Astrocyte of the cerebellum (primary cell): ENCODE results near the gene CHST3.

Source experiments
- DNase-seq: peaks from one replicate; pipeline ENCODE4 v3.0.0-alpha.2; 2011; ENCODE audit warnings: low read depth
- H3K4me3 ChIP-seq: 2 replicates; pipeline ENCODE4 v1.5.1; 2011; ENCODE audit warnings: mild to moderate bottlenecking, low read depth, low read length, moderate library complexity
- CTCF ChIP-seq: IDR thresholded peaks from 2 replicates; pipeline ENCODE4 v1.5.1; 2012; ENCODE audit warnings: low read length, low read depth, moderate library complexity, mild to moderate bottlenecking; ENCODE audit errors: missing control alignments
- in situ Hi-C: cut with HindIII; loops from 2 replicates; pipeline ENCODE4 v1.10.0; 2017; ENCODE audit warnings: low sequenced_read_pairs

CHST3 gene

GRCh38 chr10:72015841-72016240 lies 51.6 kb downstream of the CHST3 start:
- no peak for TF ChIP-seq CTCF
- DNase-seq = no peak
- no peak overlapping the region for H3K4me3 ChIP-seq
- in situ Hi-C loops = no loop called here

- no peak for DNase-seq
- in situ Hi-C loops = no loop called here
- no peak overlapping the region for H3K4me3 ChIP-seq
- no peak for TF ChIP-seq CTCF
Measured at GRCh38 chr10:72016608-72017300, 52.6 kb downstream of the CHST3 start.

- H3K4me3 ChIP-seq = no peak overlapping the region
- no peak for TF ChIP-seq CTCF
- DNase-seq = no peak
- in situ Hi-C loops = no loop called here
Measured at GRCh38 chr10:72019085-72019876, 55.1 kb downstream of the CHST3 start.

GRCh38 chr10:72020914-72021809 lies 57.0 kb downstream of the CHST3 start:
- no peak for DNase-seq
- in situ Hi-C loops = no loop called here
- no peak for TF ChIP-seq CTCF

GRCh38 chr10:72022228-72022627 lies 58.0 kb downstream of the CHST3 start:
- in situ Hi-C loops = no loop called here
- no peak for DNase-seq
- no peak overlapping the region for H3K4me3 ChIP-seq
- TF ChIP-seq CTCF = no peak

More at GRCh38 chr10:72020914-72021809, 57.0 kb downstream of the CHST3 start:
- H3K4me3 ChIP-seq = no peak overlapping the region

- no peak for TF ChIP-seq CTCF
- DNase-seq = no peak
- H3K4me3 ChIP-seq = no peak overlapping the region
- in situ Hi-C loops = no loop called here
Measured at GRCh38 chr10:72024596-72024995, 60.4 kb downstream of the CHST3 start.
